PC-9 (cell line): ENCODE results near the gene PAK6. TPM values are rescaled to one million over a fixed set of nuclear protein-coding genes. Genes with fewer than 3 reads are reported as not detected.
A peak's percentile ranks its signal among the peaks of the same experiment; 100 is the strongest.

Experiments
- BruUV-seq: library from RNA; stranded (reverse); fragments of 400-500 nt; replicated peaks from 2 replicates; lab custom pipeline; 2021; lab: Mats Ljungman, UMichigan
- CTCF ChIA-PET: fragments of 300-600 bp; sonication (Branson Sonifier 250); formaldehyde crosslinking; loops from one replicate; lab custom pipeline; 2022; ENCODE audit warnings: antibody characterized with exemption; lab: Charles Lee
- POLR2A ChIA-PET: fragments of 300-600 bp; sonication (Branson Sonifier 250); formaldehyde crosslinking; loops from one replicate; lab custom pipeline; 2022; ENCODE audit warnings: antibody characterized with exemption; ENCODE audit not compliant: unreplicated experiment; lab: Charles Lee
- DNase-seq, 2 experiments: peaks; one replicate each; pipeline versions ENCODE4 v3.0.0 to v3.0.0-alpha.2; 2015 to 2022; ENCODE audit warnings: mixed read lengths in 1 of 2
- H2AFZ ChIP-seq: fragments of 200-600 bp; sonication (generic); 2 replicates; pipeline ENCODE4 v1.8.1; 2017; ENCODE audit warnings: antibody characterized with exemption
- H3F3A ChIP-seq: fragments of 200-600 bp; sonication (generic); 2 replicates; pipeline ENCODE4 v1.8.1; 2017; ENCODE audit warnings: antibody characterized with exemption, mild to moderate bottlenecking, low read depth; ENCODE audit not compliant: insufficient read depth
- H3K27ac ChIP-seq: fragments of 200-600 bp; sonication (generic); 2 replicates; pipeline ENCODE4 v1.6.1; 2016; ENCODE audit warnings: mixed run types
- H3K27me3 ChIP-seq: fragments of 200-600 bp; sonication (generic); 2 replicates; pipeline ENCODE4 v1.6.1; 2016; ENCODE audit warnings: low read depth, mixed run types; ENCODE audit not compliant: insufficient read depth
- H3K36me3 ChIP-seq: fragments of 200-600 bp; sonication (generic); 2 replicates; pipeline ENCODE4 v1.6.1; 2016; ENCODE audit warnings: low read depth, mixed run types
- H3K4me1 ChIP-seq: fragments of 200-600 bp; sonication (generic); replicated peaks from 2 replicates; pipeline ENCODE4 v1.6.1; 2016; ENCODE audit warnings: mixed run types; ENCODE audit not compliant: insufficient read depth
- H3K4me2 ChIP-seq: fragments of 200-600 bp; sonication (generic); 2 replicates; pipeline ENCODE4 v1.6.1; 2017; ENCODE audit warnings: mixed run types
- H3K4me3 ChIP-seq: fragments of 200-600 bp; sonication (generic); 2 replicates; pipeline ENCODE4 v1.6.1; 2016; ENCODE audit warnings: mixed run types
- H3K79me2 ChIP-seq: fragments of 200-600 bp; sonication (generic); 2 replicates; pipeline ENCODE4 v1.6.1; 2017; ENCODE audit warnings: low read depth, mixed run types
- H3K9me2 ChIP-seq: fragments of 200-600 bp; sonication (generic); 2 replicates; pipeline ENCODE4 v1.8.1; 2017; ENCODE audit warnings: mild to moderate bottlenecking; ENCODE audit not compliant: insufficient read depth
- H3K9me3 ChIP-seq: fragments of 200-600 bp; sonication (generic); 2 replicates; pipeline ENCODE4 v1.8.1; 2016; ENCODE audit warnings: low read depth; ENCODE audit not compliant: insufficient read depth
- H4K20me1 ChIP-seq: fragments of 200-600 bp; sonication (generic); 2 replicates; pipeline ENCODE4 v1.8.1; 2017; ENCODE audit not compliant: insufficient read depth
- EZH2 ChIP-seq: fragments of 200-600 bp; sonication (generic); IDR thresholded peaks from 2 replicates; pipeline ENCODE4 v1.8.0; 2017; ENCODE audit warnings: antibody characterized with exemption, low read depth
- intact Hi-C: fragments of 100-400 bp; cut with micrococcal nuclease; formaldehyde crosslinking; loops from one replicate; pipeline ENCODE4 v1.10.0; 2022; ENCODE audit not compliant: unreplicated experiment
- total RNA-seq: library from RNA; stranded (reverse); gene quantifications from 2 replicates; pipeline ENCODE4 v1.2.3, GENCODE V29; 2021
- TF ChIP-seq, protein P1 (sequence below): fragments of 200-600 bp; sonication (generic); conservative IDR thresholded peaks from 2 replicates; pipeline ENCODE4 v1.6.1; 2017; ENCODE audit warnings: mixed run types, antibody characterized with exemption, mild to moderate bottlenecking, moderate library complexity

Gene PAK6
- total RNA-seq, 1 experiment from 2014 or later = 10.7 TPM

DNA sequence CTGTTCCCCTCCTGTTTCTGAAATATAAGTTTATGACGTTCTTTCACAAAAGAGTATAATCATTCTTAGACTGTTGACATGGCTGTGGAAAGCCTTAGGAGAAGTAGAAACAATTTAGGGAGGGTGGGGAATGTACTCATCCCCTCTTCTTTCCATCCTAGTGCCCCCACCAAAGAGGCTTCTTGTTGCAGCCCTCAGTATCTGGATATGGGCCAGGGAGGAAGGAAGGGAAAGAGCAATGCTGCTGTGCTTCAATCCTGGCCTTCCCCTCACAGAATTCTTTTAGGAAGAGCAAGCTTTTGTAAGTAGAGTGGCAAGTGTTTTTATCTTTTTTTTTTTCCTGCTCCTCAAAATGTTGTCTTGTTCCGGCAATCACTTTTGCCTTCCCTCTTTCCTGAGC, 86.3 kb downstream of the PAK6 start:
- POLR2A ChIA-PET = interaction anchor here (0.6 kb wide), 1 partner anchor 729 kb away, joined by 3 read pairs; no protein-coding TSS in a partner anchor
- Histone ChIP-seq H3K36me3 (no peaks in the 10 kb centered on the region), H2AFZ (no peak overlapping the region), H3K27ac (no peak overlapping the region), H3K4me3 (peak overlapping the region; percentile 59; the same call in 1 of the 2 replicates), H3K9me3 (no peaks in the 10 kb centered on the region), H3K9me2 (no peaks in the 10 kb centered on the region), H3K79me2 (0 out of 2 replicates have a peak, but pooled peaks cover 2% of the 10 kb centered on the region), H3F3A (peaks cover 18% of the 10 kb centered on the region), H3K4me1 (peaks cover 10% of the 10 kb centered on the region; the same call in 1 of the 2 replicates), H3K4me2 (peak overlapping the region; percentile 79), H4K20me1 (no peaks in the 10 kb centered on the region), H3K27me3 (no peaks in the 10 kb centered on the region)
- no peak for DNase-seq
- intact Hi-C loops = no loop called here
- TF ChIP-seq EZH2 = no peak
- TF ChIP-seq, protein P1, sequence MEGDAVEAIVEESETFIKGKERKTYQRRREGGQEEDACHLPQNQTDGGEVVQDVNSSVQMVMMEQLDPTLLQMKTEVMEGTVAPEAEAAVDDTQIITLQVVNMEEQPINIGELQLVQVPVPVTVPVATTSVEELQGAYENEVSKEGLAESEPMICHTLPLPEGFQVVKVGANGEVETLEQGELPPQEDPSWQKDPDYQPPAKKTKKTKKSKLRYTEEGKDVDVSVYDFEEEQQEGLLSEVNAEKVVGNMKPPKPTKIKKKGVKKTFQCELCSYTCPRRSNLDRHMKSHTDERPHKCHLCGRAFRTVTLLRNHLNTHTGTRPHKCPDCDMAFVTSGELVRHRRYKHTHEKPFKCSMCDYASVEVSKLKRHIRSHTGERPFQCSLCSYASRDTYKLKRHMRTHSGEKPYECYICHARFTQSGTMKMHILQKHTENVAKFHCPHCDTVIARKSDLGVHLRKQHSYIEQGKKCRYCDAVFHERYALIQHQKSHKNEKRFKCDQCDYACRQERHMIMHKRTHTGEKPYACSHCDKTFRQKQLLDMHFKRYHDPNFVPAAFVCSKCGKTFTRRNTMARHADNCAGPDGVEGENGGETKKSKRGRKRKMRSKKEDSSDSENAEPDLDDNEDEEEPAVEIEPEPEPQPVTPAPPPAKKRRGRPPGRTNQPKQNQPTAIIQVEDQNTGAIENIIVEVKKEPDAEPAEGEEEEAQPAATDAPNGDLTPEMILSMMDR = no peak
- CTCF ChIA-PET = interaction anchor here (1.0 to 1.4 kb wide), 2 partner anchors 13 to 42 kb away, joined by 3 read pairs; no protein-coding TSS in a partner anchor
- BruUV-seq = TSS peak; percentile 53

DNA sequence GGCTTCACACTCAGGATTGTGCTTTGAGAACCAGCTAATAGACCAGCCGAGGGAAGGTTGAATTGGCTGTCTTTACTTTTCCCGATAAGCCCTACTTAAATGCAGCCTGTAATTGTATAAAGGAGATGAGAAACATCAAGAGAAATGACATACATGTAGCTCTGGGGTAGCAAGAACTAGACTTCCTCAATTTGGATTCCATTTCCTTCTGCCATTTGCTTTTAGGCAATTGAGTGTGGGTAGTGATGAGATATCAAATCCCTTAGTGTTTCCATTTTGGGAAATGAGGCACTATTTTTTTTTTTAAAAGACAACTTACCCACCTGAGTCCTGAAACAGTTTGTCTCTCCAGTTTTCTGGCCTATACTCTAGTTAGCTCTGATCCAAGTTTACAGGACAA, 86.8 kb downstream of the PAK6 start:
- Histone ChIP-seq H3K79me2 (0 out of 2 replicates have a peak, but pooled peaks cover 2% of the 10 kb centered on the region), H3K36me3 (no peaks in the 10 kb centered on the region), H2AFZ (no peak overlapping the region), H3K27ac (no peak overlapping the region), H3K27me3 (no peaks in the 10 kb centered on the region), H3F3A (peaks cover 23% of the 10 kb centered on the region), H3K4me3 (no peak overlapping the region), H3K4me2 (peak overlapping the region; percentile 79; the same call in 1 of the 2 replicates), H4K20me1 (no peaks in the 10 kb centered on the region), H3K9me2 (no peaks in the 10 kb centered on the region), H3K9me3 (no peaks in the 10 kb centered on the region), H3K4me1 (peaks cover 10% of the 10 kb centered on the region)
- no peak for DNase-seq
- no peak for TF ChIP-seq EZH2
- TF ChIP-seq, protein P1 = no peak
- intact Hi-C loops = no loop called here
- no TSS peak for BruUV-seq
- ChIA-PET POLR2A (no interaction called here), CTCF (interaction anchor here (1.0 to 1.4 kb wide), 2 partner anchors 12 to 42 kb away, joined by 3 read pairs; no protein-coding TSS in a partner anchor)

Other genes starting within 250 kb of the PAK6 start
- gene SRP14, start 199.9 kb upstream of the PAK6 start, total RNA-seq = 141 and 196 TPM in 2 replicates
- gene BMF, start 130.2 kb upstream of the PAK6 start, total RNA-seq = 8.2 and 11.0 TPM in 2 replicates
- gene BUB1B, start 78.0 kb upstream of the PAK6 start, total RNA-seq = 74.3 and 75.3 TPM in 2 replicates
- not detected in 2 replicates for gene ANKRD63, start 44.0 kb downstream of the PAK6 start, total RNA-seq
- gene PLCB2, start 68.9 kb downstream of the PAK6 start, total RNA-seq = 0.92 and 1.6 TPM in 2 replicates
- gene INAFM2, start 84.6 kb downstream of the PAK6 start, total RNA-seq = 2.4 and 3.1 TPM in 2 replicates
- 141 and 168 TPM in 2 replicates for gene CCDC9B, start 101.9 kb downstream of the PAK6 start, total RNA-seq
- gene PHGR1, start 112.0 kb downstream of the PAK6 start, total RNA-seq = not detected in 2 replicates
- 0.35 and 0.63 TPM in 2 replicates for gene DISP2, start 119.2 kb downstream of the PAK6 start, total RNA-seq
- 85.2 and 95.6 TPM in 2 replicates for gene KNSTRN, start 143.7 kb downstream of the PAK6 start, total RNA-seq
- gene IVD, start 166.7 kb downstream of the PAK6 start, total RNA-seq = 82.5 and 83.7 TPM in 2 replicates
- gene BAHD1, start 201.9 kb downstream of the PAK6 start, total RNA-seq = 17.3 and 19.1 TPM in 2 replicates
- gene CHST14, start 231.9 kb downstream of the PAK6 start, total RNA-seq = 30.6 and 34.3 TPM in 2 replicates